ENCODE measurements around the gene ASCL2. TPM values are rescaled to one million over a fixed set of nuclear protein-coding genes. Genes with fewer than 3 reads are reported as not detected.

ASCL2 gene
- total and polyA plus RNA-seq, 2 donors (not counting 3 experiments of a cell fraction or from before 2014, with no cell fraction given), result not detected

DNA sequence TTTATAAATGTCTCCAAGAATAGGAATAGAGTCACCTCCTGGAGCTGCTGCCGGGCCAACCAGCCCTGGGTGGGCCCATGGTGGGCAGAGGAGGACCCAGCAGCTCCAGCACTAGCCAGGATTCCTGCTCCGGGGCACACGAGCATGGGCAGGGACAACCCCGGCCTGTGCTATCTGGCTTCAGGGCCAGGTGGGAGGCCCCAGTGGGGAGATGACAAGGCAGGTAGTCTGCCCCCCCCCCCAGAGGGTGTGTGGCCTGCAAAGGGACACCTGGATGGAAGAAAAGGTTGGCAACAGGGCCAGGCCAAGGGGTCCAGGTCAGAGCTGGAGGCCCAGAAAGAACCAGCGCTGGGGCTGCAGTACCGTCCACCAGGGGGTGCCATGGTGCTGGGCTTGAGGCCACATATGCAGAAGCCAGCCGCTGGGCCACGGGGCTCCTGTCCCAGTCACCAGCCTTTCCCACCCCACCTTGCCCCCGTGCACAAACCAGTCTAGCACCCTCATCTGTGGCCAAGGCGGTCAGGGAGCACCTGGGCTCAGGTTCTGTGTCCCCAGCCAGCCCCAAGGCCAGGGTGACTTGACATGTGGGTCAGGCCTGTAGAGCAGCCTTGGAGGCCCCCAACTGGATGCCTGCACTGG lies 34.9 kb upstream of the ASCL2 start:
- no peak overlapping the region for H3K4me3 ChIP-seq (replicated peaks in 1 of 3; ENCODE audit: insufficient read depth in 1 of 3, low read depth in 1 of 3, low read length in 3 of 3)
- no peak overlapping the region for H3K27ac ChIP-seq (ENCODE audit: insufficient read depth, low read depth, low read length)
- H3K9ac ChIP-seq (replicated peaks; ENCODE audit: extremely low read depth, insufficient read depth, low read length), result no peak overlapping the region
- H3K79me2 ChIP-seq (ENCODE audit: control insufficient read depth, insufficient read depth, low read length), result no peaks in the 10 kb centered on the region
- H3K27me3 ChIP-seq (ENCODE audit: control insufficient read depth in 2 of 2, insufficient read depth in 2 of 2, low read length in 2 of 2), result no peaks in the 10 kb centered on the region
- H2AFZ ChIP-seq (ENCODE audit: low read depth, low read length), result no peak overlapping the region
- H3K36me3 ChIP-seq (ENCODE audit: control insufficient read depth in 2 of 2, extremely low read depth in 1 of 2, insufficient read depth in 2 of 2, low read length in 2 of 2), result no peaks in the 10 kb centered on the region
- ChIA-PET CTCF (interaction anchor here (0.6 to 7.0 kb wide), 46 partner anchors 9 to 515 kb away, joined by 3 to 829 read pairs (median 4); partner anchors contain the start of genes CD81 and TSSC4), POLR2A (interaction anchor here (1.6 to 2.1 kb wide), 3 partner anchors 72 to 116 kb away, joined by 3 to 9 read pairs (median 7); partner anchors contain the start of gene CD81)
- intact Hi-C loops (cut with micrococcal nuclease) (loop anchor here (1.0 to 10.0 kb wide), 5 partner anchors 95 to 580 kb away; partner anchors contain the start of genes CDKN1C and TSSC4), dilution Hi-C loops (cut with MboI; ENCODE audit: extremely low pct_ligation_motif_present, low sequenced_read_pairs) (no loop called here)
- no peak overlapping the region for H3K4me2 ChIP-seq (ENCODE audit: insufficient read depth, low read length)
- FAIRE-seq, result peak; percentile 69
- no peaks in the 10 kb centered on the region for H4K20me1 ChIP-seq (replicated peaks; ENCODE audit: control insufficient read depth, extremely low read depth, insufficient read depth, low read length)
- no TSS peak for BruUV-seq (replicated peaks)
- H3K4me1 ChIP-seq (ENCODE audit: control insufficient read depth, extremely low read depth, insufficient read depth, low read length), result peaks cover 7% of the 10 kb centered on the region
- DNase-seq (ENCODE audit: low read depth, low spot score), result peak; percentile 56
- H3K9me1 ChIP-seq (replicated peaks; ENCODE audit: control insufficient read depth, extremely low read depth, insufficient read depth, low read length), result no peaks in the 10 kb centered on the region
- TF ChIP-seq, protein P1, sequence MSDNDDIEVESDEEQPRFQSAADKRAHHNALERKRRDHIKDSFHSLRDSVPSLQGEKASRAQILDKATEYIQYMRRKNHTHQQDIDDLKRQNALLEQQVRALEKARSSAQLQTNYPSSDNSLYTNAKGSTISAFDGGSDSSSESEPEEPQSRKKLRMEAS (IDR thresholded peaks at IDR 0.05; ENCODE audit: insufficient read depth, insufficient read length), result no peak
- TF ChIP-seq, protein P2, sequence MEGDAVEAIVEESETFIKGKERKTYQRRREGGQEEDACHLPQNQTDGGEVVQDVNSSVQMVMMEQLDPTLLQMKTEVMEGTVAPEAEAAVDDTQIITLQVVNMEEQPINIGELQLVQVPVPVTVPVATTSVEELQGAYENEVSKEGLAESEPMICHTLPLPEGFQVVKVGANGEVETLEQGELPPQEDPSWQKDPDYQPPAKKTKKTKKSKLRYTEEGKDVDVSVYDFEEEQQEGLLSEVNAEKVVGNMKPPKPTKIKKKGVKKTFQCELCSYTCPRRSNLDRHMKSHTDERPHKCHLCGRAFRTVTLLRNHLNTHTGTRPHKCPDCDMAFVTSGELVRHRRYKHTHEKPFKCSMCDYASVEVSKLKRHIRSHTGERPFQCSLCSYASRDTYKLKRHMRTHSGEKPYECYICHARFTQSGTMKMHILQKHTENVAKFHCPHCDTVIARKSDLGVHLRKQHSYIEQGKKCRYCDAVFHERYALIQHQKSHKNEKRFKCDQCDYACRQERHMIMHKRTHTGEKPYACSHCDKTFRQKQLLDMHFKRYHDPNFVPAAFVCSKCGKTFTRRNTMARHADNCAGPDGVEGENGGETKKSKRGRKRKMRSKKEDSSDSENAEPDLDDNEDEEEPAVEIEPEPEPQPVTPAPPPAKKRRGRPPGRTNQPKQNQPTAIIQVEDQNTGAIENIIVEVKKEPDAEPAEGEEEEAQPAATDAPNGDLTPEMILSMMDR (IDR thresholded peaks at IDR 0.05; ENCODE audit: extremely low read depth in 1 of 2, insufficient read depth in 1 of 2, low read depth in 1 of 2, low read length in 2 of 2), result peak; percentile 85 to 98
- TF ChIP-seq GATA2 (IDR thresholded peaks at IDR 0.05; ENCODE audit: insufficient read depth, insufficient read length, low read depth, low read length), result no peak
- TF ChIP-seq POLR2A (IDR thresholded peaks at IDR 0.05; ENCODE audit: low read depth, low read length), result no peak
- TF ChIP-seq MYC (IDR thresholded peaks at IDR 0.05; ENCODE audit: low read depth, low read length), result no peak
- no peaks in the 10 kb centered on the region for H3K9me3 ChIP-seq (replicated peaks; ENCODE audit: control insufficient read depth, insufficient read depth, low read length)

All from endothelial cell of umbilical vein (primary cell).